NCI-H82 (cell line): Measurements from ENCODE around the gene VWA8.

Experiments used
- DNase-seq: peaks from one replicate; lab custom pipeline; 2025; lab: John Stamatoyannopoulos, UW

Gene VWA8

GRCh38 chr13:41691274-41691673 lies 269.6 kb downstream of the VWA8 start:
- no peak for DNase-seq

GRCh38 chr13:41682766-41683165 lies 278.1 kb downstream of the VWA8 start:
- no peak for DNase-seq

- no peak for DNase-seq
These were observed 278.9 kb downstream of the VWA8 start for GRCh38 chr13:41682001-41682400.

- no peak for DNase-seq
These were observed 279.3 kb downstream of the VWA8 start for GRCh38 chr13:41681587-41681986.

- no peak for DNase-seq
These were observed 280.0 kb downstream of the VWA8 start for GRCh38 chr13:41680900-41681299.

GRCh38 chr13:41678848-41679247 lies 282.1 kb downstream of the VWA8 start:
- DNase-seq = no peak

GRCh38 chr13:41678249-41678648 lies 282.7 kb downstream of the VWA8 start:
- no peak for DNase-seq

GRCh38 chr13:41675306-41675705 lies 285.6 kb downstream of the VWA8 start:
- DNase-seq = no peak

GRCh38 chr13:41674246-41674645 lies 286.7 kb downstream of the VWA8 start:
- no peak for DNase-seq

- no peak for DNase-seq
These were observed 287.3 kb downstream of the VWA8 start for GRCh38 chr13:41673640-41674039.

GRCh38 chr13:41670873-41671443 lies 290.0 kb downstream of the VWA8 start:
- no peak for DNase-seq

- DNase-seq = peak; percentile 93
These were observed 292.7 kb downstream of the VWA8 start for GRCh38 chr13:41668130-41668757.

GRCh38 chr13:41666644-41667043 lies 294.3 kb downstream of the VWA8 start:
- no peak for DNase-seq

GRCh38 chr13:41660411-41660810 lies 300.5 kb downstream of the VWA8 start:
- no peak for DNase-seq

- no peak for DNase-seq
These were observed 302.8 kb downstream of the VWA8 start for GRCh38 chr13:41658057-41658661.

- no peak for DNase-seq
These were observed 304.9 kb downstream of the VWA8 start for GRCh38 chr13:41655997-41656396.

- DNase-seq = no peak
These were observed 306.1 kb downstream of the VWA8 start for GRCh38 chr13:41654796-41655195.

GRCh38 chr13:41652735-41653361 lies 308.1 kb downstream of the VWA8 start:
- DNase-seq = peak; percentile 55

- DNase-seq = no peak
These were observed 309.4 kb downstream of the VWA8 start for GRCh38 chr13:41651413-41652058.

GRCh38 chr13:41650706-41651105 lies 310.2 kb downstream of the VWA8 start:
- DNase-seq = no peak

GRCh38 chr13:41649659-41650058 lies 311.2 kb downstream of the VWA8 start:
- peak; percentile 39 for DNase-seq

GRCh38 chr13:41648314-41648935 lies 312.5 kb downstream of the VWA8 start:
- DNase-seq = no peak
